AG08396 (cell line): ENCODE data around the gene SETD4.

Source experiments
- DNase-seq: peaks from one replicate; pipeline ENCODE4 v3.0.0; 2012; ENCODE audit warnings: low spot score, mixed read lengths

Gene SETD4

DNA sequence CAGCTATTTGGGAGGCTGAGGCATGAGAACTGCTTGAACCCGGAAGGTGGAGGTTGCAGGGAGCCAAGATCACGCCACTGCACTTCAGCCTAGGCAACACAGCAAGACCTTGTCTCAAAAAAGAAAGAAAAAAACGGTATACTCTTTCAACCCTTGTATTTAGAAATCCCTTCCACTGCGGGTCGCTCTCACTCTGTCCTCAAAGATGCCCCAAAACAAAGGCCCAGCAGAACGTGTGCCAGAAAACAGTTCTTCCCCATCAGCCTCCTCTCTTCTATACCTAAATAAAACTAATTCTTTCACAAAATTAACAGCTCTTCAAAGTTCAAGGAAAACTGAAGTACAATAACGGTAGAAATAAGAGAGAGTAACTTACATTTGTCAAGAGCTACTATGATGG is 13.2 kb downstream of the SETD4 start:
- DNase-seq, result no peak

DNA sequence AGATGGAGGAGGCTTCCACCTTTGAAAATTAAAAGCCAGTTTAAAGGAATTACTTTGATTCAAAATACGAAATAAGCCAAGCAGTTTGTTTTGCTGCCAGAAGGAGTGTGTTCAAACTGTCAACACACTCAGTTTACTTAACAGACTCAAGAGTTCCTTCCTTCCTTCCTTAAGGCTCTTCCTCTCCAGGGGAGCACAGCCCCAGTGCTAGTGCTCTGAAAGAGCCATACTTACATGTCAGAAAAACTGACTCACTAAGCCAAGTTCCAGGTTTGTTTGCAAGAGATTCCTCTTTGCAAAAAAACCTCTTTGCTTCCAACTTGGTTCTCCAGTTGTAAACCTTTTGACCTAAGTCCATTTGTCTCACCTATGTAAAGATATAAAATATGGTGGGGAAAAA is 14.3 kb downstream of the SETD4 start:
- no peak for DNase-seq

DNA sequence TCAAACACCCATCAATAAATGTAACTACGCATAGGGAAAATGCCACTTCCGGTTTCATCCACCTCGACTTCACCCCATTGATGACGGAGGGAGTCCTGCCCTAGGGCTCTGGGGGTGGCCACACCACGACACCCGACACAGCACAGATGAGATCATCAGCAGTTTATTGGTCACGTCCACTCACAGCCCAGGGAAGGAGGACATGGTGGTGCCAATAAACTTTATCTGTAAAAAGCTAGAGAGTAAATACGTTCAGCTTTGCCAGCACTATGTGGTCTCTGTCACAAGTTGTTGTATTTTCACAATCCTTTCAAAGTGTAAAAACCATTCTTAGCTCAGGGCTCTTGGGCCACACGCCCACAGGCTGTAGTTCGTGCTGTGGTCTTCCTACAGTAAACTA is 16.3 kb downstream of the SETD4 start:
- DNase-seq, result no peak

DNA sequence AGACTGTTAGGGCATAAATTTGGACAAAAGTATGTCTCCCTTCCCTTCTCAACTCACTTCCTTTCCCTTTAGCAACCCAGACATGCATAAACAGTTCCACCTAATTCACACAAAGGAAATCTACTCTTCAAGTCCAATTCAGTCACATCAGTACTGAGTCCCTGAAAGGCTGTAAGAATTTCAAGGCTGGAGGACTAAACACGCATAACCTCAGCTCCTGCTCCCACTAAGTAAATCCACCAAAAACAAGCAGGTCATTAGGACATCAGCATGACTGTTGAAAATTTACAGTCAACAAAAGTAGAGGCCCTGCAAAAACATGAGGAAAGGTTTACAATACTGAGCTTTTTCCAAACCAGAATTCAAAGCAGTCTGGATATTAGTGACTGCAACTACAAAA is 18.4 kb downstream of the SETD4 start:
- no peak for DNase-seq

DNA sequence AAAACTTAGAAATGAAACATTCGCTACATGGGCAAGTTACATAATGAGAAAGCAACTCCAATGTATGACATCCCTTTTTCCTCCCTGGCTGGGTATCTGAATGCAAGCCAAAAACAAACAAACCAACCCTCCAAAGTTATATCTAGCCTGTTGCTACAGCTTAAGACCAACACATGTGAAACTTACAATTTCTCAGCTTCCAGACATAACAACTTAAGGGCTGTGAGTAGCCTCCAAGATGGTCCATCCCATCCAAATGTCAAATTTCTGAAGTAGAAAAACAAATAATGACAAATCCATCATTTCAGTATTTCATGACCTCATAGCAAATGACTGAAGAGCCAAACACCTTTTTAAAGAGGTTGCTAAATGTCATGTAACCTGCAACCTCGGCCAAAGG is 19.9 kb downstream of the SETD4 start:
- no peak for DNase-seq

DNA sequence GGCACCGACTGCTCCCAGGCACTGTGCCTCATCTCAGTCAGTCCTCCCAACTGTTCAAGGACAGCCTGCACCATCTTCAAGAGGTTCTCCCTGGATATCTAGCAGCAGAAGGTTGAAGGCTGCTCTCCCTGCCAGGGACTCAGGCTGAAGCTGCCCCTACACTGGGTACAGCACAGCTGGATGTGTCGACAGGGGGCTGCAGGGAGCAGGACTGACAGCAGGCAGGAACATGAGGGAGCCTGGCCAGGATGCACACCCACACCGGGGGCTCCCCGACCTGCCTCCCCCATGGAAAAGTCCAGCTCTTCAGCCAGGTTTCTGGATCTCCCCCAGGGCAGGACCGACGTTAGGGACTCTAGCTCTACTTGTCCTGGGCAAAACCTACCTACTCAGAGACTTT is 20.5 kb downstream of the SETD4 start:
- DNase-seq, result no peak

DNA sequence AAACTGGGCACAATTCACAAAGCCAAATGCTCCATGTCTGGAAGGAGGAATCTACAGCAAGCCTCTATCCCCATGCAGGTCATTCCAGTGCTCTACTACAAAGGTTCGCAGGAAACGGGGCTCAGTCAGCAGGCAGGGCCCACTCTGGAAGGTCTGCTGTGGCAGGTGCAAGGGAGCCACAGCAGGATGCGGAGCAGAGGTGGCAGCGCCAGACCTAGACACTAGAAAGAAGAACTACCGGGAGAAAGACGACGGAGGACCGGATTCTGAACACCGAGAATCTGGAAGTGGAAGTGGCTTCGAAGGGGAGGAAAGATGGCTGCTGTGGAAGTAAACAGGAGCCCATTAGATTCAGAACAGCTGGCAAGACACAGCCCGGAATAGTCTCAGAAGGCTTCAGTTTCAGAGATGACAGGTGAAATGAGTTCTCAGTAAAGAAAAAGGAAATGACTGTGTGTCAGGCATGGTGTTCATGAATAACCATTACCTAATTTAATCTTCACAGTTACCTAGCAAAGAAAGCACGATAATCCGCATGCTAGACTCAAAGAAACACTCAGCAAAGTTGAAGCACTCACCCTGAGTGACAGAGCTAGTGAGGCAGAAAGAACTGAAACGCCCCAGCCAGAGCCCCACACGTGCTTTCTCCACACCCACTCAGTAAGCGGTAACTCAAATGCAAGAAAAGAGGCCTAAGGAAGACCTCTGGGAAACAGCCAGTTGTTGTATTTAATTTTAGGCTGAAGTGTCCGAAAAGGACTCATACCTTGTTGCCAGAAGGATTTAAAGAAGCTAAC is 21.4 kb downstream of the SETD4 start:
- DNase-seq, result no peak

DNA sequence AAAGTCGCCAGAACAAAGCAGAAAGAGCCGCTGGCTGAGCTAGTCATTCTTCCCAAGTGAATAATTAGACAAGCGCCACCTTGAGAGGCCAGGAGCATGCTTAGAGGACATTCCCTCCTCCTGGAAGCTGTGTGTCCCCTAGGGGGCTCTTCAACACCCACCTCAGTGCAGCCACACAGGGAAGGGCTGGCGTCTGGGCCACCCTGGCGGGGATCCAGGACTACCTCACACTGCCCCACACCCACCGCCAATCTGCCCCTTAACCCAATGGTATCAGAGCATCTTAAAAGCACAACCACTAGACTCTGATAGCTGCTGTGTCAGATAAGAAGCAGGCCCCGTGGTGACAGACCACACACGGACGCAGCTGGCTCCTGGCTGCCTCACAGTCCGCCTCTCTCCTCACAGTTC is 24.9 kb downstream of the SETD4 start:
- no peak for DNase-seq

DNA sequence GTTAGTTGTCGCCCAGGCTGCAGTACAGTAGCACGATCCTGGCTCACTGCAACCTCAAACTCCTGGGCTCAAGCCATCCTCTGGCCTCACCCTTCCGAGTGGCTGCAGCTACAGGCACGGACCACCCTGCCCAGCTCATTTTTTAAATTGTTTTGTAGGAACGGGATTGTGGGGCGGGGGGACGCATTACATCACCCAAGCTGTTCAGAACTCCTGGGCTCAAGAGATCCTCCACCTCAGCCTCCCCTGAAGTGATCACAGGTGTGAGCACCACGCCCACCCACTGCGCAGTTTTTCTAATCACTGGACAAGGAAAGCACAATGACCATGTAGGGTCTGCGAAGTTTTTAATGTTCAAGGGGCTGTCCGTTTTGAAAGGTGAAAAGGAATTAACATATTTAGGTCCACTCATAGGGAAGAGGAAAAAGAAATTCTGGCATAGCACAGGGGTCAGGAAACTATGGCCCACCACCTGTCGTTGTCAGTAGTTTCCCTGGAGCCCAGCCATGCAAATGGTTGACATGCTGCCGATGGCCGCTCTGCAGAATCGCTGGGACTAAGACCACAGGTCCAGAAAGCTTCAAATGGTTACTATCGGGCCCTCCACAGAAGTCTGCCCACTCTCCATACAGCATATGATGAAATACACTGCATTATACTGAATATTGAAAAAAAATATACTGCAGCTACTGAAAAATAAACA is 26.0 kb downstream of the SETD4 start:
- no peak for DNase-seq

DNA sequence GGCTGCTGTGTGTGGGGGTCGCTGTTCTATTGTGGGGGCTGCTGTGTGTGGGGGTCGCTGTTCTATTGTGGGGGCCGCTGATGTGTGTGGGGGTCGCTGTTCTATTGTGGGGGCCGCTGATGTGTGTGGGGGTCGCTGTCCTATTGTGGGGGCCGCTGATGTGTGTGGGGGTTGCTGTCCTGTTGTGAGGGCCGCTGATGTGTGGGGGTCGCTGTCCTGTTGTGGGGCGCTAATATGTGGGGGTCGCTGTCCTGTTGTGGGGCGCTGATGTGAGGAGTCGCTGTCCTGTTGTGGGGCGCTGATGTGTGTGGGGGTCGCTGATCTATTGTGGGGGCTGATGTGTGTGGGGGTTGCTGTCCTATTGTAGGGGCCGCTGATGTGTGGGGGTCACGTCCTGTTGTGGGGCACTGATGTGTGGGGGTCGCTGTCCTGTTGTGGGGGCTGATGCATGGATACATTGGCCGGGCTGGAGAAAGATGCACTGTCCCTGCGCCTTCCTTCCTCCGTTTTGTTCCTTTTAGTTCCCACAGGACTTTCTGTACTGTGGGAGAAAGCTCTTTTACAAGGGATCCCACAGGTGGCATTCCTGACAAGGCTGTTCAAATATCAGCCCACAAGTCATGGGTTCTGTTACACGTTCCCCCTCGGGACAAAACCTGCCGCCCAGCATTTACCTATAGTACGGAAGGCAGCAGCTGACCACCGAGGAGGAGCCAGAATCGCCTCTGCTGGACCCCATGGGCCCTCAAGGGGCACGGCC is 27.5 kb downstream of the SETD4 start:
- DNase-seq, result no peak

DNA sequence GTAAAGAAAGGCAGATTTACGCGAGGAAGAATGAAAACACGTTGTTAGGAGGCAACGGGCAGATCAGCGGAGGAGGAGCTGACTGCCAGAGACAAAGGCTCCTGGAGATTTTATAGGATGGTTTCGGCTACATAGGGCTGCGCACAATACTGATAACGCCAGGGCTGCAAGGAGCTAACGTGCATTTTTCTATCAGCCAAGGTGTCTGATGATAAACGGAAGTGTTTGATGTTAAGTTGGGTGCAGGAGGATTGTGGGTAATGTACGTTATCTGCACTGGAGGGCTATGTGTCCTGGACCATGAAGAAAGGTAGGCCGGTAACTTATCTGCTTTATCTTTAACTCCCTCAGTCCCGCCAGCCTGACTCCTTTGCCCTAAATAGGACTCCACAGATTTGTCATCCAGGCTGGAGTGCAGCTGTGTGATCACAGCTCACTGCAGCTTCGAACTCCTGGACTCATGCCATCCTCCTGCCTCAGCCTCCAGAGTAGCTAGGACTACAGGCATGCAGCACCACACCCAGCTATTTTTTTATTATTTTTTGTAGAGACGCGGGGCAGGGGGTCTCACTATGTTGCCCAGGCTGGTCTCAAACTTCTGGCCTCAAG is 29.6 kb downstream of the SETD4 start:
- no peak for DNase-seq

DNA sequence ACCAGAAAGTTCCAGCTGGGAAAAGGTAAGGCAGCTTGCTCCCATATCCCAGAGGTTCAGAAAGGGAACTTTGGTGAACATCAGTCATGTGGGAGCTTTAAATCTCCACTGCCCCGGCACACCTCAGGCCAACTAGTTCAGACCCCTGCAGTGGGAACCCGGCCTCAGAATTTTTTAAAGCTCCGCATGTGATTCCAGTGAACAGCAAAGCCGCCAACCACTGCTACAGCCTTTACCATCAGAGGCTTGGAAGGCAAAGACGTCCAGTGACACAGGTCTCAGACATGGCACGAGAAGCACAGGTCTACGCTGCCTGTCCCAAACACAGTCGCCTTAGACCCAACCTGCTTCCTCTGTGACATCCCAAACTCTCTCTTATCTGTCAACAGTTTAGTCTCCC is 31.0 kb downstream of the SETD4 start:
- DNase-seq, result no peak

DNA sequence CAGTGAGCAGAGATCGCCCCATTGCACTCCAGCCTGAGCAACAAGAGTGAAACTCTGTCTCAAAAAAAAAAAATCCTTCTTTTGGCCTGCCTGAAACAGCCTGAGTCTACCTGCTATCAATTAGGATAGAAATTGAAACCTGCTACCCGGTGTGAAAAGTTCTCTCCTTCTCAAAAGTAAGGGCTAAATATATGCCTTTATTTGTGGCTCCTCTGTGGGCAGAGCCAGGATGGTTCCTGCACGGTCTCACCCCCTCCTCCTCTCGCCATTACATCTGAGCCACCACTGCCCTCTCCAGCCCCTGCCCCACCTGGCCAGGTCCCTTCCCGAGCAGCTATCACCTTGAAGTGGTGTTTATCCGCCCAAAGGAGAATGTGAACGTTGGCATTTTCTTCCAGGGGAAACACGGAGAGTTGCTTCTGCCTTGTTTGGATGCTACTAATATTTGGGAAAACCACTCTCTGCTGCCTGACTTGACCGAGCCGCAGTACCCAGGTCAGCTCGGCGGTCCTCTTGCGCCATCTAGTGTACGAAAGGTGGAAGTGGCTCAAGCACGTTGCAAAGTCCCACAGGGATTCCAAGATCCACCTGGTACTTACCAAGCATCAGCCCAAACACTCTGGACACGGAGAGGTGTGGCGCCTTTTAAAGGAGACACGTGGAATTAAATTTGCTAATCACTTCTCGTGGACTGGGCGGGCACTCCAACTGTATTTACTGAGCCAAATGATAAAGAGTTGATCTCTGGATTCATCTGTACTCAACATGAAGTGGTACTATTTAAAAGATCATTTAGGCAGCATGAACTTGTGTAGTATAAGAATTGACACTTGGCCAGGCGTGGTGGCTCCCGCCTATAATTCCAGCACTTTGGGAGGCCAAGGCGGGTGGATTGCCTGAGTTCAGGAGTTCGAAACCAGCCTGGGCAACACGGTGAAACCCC is 31.9 kb downstream of the SETD4 start:
- DNase-seq, result peak; percentile 87

DNA sequence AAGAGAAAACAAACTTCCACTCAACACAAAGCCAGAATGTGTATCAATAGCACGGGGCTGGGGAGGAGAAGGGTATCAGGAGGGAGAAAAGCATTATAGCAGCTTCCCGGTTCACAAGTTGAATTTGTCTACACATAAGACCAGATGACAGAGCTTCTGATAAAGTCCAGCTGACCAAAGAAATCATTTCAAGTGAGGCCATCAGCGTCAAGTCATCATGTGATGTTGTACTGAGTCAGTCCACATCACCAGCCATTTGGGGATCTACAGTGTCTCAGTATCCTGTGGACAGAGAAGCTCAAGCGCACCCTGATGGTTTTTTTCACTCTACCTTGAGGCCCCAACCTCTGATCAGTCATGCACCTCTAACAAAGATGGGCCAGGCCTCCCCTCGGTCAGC is 33.0 kb downstream of the SETD4 start:
- DNase-seq, result peak; percentile 61

DNA sequence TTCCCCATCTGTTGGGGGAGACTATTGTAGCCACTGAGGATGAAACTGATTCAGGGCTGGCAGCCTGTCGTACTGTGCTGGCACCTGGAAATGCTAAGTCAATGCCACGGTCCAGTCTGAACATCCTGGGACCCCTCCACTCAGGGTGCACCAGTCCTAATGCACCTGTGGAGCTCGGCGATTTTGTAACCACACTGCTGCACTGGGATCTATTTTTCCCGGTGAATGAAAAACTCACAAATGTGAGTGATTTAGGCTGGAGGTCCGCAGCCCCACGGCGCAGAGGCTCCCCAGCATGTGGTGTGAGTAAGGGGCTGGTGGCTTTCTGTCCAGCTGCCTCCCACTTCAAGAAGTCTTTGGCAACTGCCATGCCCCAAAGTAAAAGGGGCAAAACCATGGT is 35.5 kb downstream of the SETD4 start:
- DNase-seq, result no peak

DNA sequence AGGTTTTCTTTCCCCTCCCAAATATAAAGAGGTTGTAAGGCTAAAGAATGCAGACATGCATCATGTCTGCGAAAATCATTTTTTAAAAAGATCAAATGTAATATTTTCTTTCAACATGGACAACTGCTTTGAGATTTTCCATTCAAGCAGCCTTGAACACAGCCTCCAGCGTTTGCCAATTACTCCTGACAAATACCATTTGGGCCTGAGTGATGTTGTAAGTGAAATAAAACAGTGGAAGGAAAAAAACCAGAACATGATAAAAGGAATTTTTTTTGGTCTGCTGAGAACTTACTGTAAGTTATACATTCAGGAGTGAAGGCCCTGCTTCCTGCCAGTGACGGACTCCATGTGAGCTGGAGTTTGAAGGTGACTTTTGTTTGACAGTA is 37.2 kb downstream of the SETD4 start:
- no peak for DNase-seq

DNA sequence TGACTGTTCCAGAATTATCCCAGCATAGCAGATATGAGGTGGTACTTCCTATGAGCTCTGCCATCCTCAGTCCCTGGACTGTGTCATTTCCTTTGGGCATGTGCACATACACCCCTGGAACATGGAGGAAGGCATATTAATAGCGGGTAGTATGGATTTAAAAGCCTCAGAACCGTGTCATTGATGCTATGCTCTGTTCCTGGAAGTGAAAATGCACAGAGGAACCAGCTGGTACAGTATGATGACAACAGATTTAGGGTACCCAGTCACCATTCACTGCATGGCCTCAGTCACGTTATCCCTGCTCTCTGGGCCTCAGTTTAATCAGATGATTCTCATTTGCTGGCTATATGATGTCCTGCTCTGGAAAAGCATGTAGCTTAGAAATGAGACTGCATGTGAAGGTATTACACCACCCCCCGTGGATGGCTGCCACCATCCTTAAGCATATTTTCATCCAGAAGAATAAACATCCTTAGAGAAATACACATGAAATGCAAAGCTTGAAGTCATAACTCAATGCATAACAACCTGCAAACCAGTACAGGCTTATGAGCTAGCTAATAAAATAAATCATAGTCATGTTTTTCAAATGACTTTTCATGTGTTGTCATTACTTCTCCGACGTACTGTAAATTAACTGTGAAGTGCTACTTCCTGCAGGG is 37.8 kb downstream of the SETD4 start:
- DNase-seq, result no peak

DNA sequence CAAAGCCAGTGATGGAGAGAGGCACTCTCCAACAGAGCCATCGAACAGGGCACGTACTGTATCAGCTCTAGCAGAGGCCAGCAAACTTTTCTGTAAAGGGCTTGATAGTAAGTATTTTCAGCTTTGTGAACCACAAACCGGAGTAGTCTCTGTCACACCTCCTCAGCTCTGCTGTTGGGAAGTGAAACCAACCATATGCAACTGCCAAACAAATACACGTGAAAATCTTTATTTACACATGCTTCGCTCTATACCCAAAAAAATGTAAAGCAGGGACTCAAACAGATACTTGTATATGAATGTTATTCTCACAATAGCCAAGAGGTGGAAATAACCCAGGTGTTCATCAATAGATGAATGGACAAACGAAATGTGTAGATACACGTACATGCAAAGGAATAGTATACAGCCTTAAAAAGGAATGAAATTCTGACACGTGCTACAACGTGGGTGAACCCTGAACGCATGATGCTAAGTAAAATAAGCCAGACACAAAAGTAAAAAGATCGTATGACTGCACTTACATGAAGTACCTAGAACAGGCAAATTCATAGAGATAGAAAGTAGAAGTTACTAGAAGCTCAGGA is 39.0 kb downstream of the SETD4 start:
- no peak for DNase-seq

DNA sequence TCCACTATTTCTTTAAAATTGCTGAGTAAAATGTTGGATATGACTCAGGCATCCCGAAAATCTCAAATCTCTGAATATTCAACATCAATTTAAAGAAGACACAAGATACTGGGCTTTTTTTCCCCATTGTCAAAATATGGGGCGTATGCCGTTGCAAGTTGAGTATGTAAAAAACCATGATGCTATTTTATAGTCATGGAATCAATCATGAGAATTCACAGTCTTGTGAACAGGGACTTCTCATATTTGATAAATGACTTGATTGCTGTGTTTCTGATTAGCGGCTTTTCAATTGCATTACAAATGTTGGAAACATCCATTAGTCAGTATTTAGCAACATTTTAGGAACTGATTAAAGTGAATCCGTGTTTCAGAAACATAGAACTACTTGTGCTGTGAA is 45.3 kb downstream of the SETD4 start:
- DNase-seq, result no peak

DNA sequence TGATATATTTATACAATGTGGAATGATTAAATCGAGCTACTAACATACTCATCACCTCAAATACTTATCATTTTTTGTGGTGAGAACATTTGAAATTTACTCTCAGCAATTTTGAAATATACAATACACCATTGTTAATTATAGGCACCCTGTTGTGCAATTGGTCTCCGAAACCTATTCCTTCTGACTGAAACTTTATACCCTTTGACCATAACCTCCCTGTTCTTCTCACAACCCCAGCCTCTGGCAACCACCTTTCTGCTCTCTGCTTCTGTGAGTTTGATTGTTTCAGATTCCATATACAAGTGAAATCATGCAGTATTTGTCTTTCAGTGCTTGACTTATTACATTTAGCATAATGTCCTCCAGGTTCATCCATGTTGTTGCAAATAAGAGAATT is 49.5 kb downstream of the SETD4 start:
- no peak for DNase-seq

DNA sequence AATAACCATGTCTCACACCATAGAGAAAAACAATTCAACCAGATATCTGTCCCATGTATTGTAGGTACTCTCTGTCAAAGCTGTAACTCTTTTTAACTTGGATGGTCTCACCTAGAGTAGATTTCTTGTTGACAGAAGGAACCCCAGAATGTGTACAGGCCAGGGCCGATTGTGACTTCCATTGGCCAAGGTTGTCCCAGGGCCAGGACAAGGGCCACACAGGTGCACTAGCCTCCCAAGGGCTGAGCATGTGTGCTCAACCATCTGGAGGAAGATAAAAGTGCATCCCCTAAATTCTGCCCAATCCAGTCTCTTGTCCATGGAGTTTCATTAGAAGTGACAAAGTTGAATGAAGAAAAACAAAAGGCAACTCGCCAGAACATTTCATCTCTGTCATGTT is 51.8 kb downstream of the SETD4 start:
- DNase-seq, result no peak
